GM21423 (cell line): Measurements from ENCODE around the gene GPR152.
A peak's percentile ranks its signal among the peaks of the same experiment; 100 is the strongest.
"Not testable (repeated sequence)": the region's sequence is repeated elsewhere in the genome, so short reads cannot be mapped to it uniquely, and the experiment has no call there.

Experiments
- ATAC-seq: cut with Tn5 transposase; IDR thresholded peaks from one replicate; pipeline ENCODE4 v1.9.1; 2021; ENCODE audit warnings: mild to moderate bottlenecking, moderate library complexity; ENCODE audit not compliant: unreplicated experiment

Gene GPR152

GRCh38 chr11:67428052-67429001 lies 24.2 kb downstream of the GPR152 start, which contains the start of gene RPS6KB2:
Gene RPS6KB2 (plus strand): TSS chr11:67428494. CDS start chr11:67428546, 52 bp downstream.
- peak; percentile 79 for ATAC-seq

GRCh38 chr11:67427364-67427859 lies 25.1 kb downstream of the GPR152 start:
- ATAC-seq, result not testable (repeated sequence)

GRCh38 chr11:67423891-67424613 lies 28.5 kb downstream of the GPR152 start:
- ATAC-seq, result no peak

GRCh38 chr11:67423466-67423865 lies 29.1 kb downstream of the GPR152 start:
- no peak for ATAC-seq

- ATAC-seq, result no peak
Measured at GRCh38 chr11:67422891-67423290, 29.6 kb downstream of the GPR152 start.

GRCh38 chr11:67421430-67422031 lies 31.0 kb downstream of the GPR152 start:
- ATAC-seq, result no peak

GRCh38 chr11:67420646-67421429 lies 31.7 kb downstream of the GPR152 start:
- ATAC-seq, result peak; percentile 76

- no peak for ATAC-seq
Measured at GRCh38 chr11:67420147-67420645, 32.3 kb downstream of the GPR152 start.

GRCh38 chr11:67419325-67420049 lies 33.0 kb downstream of the GPR152 start:
- ATAC-seq, result no peak

- no peak for ATAC-seq
Measured at GRCh38 chr11:67418476-67419281, 33.9 kb downstream of the GPR152 start.

- ATAC-seq, result no peak
Measured at GRCh38 chr11:67417425-67417824, 35.1 kb downstream of the GPR152 start.

GRCh38 chr11:67416416-67417335 lies 35.9 kb downstream of the GPR152 start:
- ATAC-seq, result no peak

- no peak for ATAC-seq
Measured at GRCh38 chr11:67415501-67416304, 36.8 kb downstream of the GPR152 start, which contains the start of gene CARNS1. Gene CARNS1 (plus strand): TSS chr11:67415678. CDS start chr11:67416200, 522 bp downstream.

GRCh38 chr11:67413266-67413849 lies 39.2 kb downstream of the GPR152 start:
- ATAC-seq, result no peak

GRCh38 chr11:67412495-67413179 lies 39.9 kb downstream of the GPR152 start:
- no peak for ATAC-seq

GRCh38 chr11:67411785-67412152 lies 40.8 kb downstream of the GPR152 start:
- no peak for ATAC-seq
